GM12873 (cell line): ENCODE results near the gene AREL1.

Experiments used
- TF ChIP-seq, protein P1 (sequence below): IDR thresholded peaks from 2 replicates; pipeline ENCODE4 v1.5.1; 2012; ENCODE audit warnings: low read depth, mild to moderate bottlenecking, moderate library complexity, low read length, control low read depth; ENCODE audit not compliant: insufficient read depth; ENCODE audit errors: missing control alignments

Gene AREL1, protein sequence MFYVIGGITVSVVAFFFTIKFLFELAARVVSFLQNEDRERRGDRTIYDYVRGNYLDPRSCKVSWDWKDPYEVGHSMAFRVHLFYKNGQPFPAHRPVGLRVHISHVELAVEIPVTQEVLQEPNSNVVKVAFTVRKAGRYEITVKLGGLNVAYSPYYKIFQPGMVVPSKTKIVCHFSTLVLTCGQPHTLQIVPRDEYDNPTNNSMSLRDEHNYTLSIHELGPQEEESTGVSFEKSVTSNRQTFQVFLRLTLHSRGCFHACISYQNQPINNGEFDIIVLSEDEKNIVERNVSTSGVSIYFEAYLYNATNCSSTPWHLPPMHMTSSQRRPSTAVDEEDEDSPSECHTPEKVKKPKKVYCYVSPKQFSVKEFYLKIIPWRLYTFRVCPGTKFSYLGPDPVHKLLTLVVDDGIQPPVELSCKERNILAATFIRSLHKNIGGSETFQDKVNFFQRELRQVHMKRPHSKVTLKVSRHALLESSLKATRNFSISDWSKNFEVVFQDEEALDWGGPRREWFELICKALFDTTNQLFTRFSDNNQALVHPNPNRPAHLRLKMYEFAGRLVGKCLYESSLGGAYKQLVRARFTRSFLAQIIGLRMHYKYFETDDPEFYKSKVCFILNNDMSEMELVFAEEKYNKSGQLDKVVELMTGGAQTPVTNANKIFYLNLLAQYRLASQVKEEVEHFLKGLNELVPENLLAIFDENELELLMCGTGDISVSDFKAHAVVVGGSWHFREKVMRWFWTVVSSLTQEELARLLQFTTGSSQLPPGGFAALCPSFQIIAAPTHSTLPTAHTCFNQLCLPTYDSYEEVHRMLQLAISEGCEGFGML

DNA sequence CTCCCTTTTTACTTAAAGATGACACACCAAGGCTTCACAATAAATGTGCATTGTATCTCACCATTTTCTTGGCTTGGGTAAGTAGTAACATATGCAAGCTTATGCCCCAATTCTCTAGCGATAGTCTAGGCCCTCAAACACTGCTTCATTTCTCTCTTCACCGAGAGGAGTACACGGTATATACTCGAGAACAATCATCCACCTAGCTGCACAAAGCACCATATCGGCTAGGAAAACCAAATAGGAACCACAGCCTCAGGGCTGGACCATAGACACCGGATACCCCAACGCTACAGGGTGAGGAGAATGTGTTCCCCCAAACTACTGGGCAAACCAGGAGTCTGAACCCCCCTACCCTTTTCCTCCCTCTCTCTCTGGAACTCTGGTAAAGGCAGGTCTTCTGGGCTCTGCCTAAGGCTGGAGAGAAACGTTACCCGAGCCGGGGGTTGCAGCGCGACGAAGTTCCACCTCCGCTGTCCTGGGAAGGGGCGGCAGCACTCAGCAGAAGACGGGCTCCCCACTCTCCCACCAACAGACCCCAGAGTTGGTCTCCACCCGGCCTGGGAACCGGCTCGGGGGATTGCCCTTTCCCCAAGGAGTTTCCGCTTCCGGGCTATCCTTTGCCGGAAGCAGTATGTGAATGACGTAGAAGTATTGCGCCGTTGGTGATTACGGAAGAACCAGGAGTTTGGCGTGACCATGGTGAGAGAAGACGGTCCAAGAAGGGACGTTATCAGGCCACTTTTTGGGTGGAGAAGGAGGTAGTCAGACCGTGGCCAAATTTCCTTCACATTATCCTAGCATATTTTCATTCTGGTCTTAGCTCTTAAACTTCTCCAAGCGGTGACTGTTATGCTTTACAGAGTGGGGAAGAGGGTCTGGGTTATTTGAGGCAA lies at the start of gene AREL1, which contains the start of gene FCF1:
Gene AREL1, minus strand, starts transcription at position 582 of the 896 bp plus-strand sequence. CDS start 27,465 bp downstream, outside the sequence.
Gene FCF1, plus strand, starts transcription at position 646 of the 896 bp plus-strand sequence. Its CDS starts 54 bp downstream, at position 700.
- TF ChIP-seq, protein P1, sequence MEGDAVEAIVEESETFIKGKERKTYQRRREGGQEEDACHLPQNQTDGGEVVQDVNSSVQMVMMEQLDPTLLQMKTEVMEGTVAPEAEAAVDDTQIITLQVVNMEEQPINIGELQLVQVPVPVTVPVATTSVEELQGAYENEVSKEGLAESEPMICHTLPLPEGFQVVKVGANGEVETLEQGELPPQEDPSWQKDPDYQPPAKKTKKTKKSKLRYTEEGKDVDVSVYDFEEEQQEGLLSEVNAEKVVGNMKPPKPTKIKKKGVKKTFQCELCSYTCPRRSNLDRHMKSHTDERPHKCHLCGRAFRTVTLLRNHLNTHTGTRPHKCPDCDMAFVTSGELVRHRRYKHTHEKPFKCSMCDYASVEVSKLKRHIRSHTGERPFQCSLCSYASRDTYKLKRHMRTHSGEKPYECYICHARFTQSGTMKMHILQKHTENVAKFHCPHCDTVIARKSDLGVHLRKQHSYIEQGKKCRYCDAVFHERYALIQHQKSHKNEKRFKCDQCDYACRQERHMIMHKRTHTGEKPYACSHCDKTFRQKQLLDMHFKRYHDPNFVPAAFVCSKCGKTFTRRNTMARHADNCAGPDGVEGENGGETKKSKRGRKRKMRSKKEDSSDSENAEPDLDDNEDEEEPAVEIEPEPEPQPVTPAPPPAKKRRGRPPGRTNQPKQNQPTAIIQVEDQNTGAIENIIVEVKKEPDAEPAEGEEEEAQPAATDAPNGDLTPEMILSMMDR, result no peak

DNA sequence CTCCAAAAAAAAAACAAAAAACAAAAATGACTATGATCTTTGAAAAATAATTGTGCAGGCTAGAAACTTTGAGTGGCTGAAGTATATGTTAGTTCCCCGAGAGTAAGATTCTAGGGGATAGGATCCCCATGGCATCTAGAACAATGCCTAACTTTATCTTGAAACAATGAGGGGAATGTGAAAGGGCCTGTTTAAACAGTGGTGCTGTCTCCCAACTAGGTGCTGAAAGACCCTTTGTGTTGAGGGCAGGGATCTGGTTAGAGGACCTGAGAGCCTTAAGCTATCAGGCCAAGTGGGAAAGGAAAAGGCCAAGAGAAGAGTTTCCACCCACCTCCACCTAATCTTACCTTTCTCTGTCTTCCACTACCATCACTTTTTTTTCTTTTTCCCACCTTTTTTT lies 43.4 kb upstream of the AREL1 start:
- TF ChIP-seq, protein P1, result no peak

DNA sequence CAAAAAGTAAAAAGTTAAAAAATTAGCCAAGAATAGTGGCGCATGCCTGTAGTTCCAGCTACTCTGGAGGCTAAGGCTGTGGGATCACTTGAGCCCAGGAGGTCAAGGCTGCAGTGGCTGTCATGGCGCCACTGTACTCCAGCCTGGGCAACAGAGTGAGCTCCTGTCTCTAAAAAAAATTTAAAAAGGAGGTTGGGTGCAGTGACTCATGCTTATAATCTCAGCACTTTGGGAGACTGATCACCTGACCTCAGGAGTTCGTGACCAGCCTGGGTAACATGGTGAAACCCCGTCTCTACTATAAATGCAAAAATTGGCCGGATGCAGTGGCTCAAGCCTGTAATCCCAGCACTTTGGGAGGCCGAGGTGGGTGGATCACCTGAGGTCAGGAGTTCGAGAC lies 42.0 kb upstream of the AREL1 start:
- TF ChIP-seq, protein P1, result no peak

DNA sequence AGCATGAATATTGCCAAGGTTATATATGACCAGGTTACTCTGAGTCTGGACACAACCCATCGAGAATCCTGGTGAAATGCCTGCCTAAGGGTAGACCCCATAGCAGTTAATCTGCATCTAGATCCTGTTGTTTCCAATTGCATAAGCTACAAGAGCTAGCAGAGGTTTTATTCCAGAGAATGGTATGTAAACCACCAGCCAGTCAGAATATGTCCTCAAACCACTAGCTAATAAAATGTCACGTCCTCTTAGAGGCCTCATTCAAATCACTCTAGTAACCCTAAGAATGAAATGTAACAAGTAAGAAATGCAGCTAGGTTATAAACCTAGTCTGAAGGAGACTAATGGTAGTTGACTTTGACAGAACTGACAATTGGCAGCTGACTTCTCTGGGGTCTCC lies 41.3 kb upstream of the AREL1 start:
- TF ChIP-seq, protein P1, result no peak

DNA sequence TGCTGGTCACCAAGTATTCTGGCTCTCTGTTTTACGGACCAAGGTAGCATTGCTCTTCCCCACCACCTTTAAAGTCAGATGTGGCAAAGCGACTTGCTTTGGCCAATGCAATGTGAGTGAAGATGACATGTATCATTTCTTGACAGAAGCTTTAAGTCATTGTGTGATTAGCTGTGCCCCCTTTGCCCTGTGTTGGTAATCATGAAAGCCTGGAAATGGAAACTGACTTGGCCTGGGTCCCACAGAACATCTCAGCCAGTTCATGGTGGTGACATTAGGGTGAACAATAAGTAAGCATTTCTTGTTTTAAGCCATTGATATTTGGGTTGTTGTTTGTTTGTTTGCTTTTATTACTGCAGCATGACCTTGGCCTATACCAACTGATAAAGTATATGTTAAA lies 34.4 kb upstream of the AREL1 start:
- TF ChIP-seq, protein P1, result no peak

DNA sequence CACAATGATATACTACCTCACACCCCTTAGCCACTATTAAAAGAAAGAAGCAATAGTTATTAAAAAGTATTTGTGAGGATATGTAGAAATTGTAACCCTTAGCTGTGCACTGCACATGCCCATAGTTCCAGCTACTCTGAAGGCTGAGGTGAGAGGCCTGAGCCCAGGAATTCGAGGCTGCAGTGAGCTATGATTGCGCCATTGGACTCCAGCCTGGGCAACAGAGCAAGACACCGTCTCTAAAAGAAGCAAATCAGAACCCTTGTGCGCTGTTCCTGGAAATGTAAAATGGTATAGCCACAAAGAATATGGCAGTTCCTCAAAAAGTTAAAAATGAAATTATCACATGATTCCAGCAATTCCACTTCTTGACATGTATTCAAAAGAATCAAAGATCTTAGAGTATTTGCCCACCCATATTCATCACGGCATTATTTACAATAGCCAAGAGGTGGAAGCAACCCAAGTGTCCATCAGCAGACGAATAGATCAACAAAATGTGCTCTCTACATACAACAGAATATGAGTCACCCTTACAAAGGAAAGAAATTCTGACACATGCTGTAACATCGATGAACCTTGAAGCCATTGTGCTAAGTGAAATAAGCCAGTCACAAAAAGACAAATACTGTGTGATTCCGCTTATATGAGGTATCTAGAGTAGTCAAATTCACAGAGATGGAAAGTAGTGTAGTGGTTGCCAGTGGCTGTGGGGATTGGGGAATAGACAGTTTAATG lies 26.6 kb upstream of the AREL1 start:
- TF ChIP-seq, protein P1, result no peak
